HL-60/S4 treated with phorbol 12-myristate 13-acetate at 8.2 ng/mL for 4 days and 3 days (cell line): ENCODE measurements around the gene HSPG2.
"Not testable (repeated sequence)": the region's sequence is repeated elsewhere in the genome, so short reads cannot be mapped to it uniquely, and the experiment has no call there.

Experiments used
- in situ Hi-C: fragments of 300-500 bp; cut with MboI; formaldehyde crosslinking; loops from 2 replicates; pipeline ENCODE4 v1.15.0; 2022; ENCODE audit warnings: low sequenced_read_pairs

The HSPG2 gene

DNA sequence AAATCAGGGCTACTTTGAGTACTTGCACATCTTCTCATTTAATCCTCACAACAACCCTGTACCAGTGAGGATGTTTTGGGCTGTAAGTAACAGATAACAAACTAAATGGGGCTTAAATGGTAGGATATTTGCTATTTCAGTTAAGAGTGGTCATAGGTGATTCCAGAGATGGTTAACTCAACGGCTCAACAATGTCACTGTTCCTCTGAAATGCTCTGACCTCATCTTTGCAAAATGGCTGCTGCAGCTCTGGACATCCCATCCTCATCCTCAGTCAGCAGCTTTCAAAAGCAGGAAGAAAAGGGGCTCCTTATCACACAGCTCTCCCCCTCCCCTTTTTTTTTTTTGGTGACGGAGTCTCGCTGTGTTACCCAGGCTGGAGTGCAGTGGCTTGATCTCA lies 123.6 kb downstream of the HSPG2 start:
- in situ Hi-C loops: no loop called here

DNA sequence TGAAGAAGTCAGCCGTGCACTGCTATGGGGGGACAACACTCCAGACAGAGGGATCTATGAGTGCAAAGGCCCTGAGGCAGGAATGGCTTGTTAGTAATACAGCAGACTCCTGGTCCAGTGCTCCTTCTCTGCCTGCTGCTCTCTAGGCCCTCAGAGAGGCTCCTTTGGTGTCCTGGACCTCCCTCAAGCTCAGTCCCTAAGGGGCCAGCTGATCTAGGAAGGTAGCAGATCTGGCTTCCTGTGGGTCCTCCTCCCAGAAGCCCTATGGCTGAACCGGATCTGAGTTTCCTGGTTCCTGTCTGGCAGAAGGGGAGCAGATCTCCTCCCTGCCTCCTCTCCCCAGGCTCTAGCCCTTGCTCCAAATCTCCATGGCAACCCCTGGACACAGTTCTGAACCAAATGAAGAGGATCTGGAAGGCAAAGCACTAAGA lies 125.2 kb downstream of the HSPG2 start, which contains the start of gene LDLRAD2:
Gene LDLRAD2 (plus strand): TSS at position 391 of the 431 bp plus-strand sequence. CDS start 187 bp downstream, outside the sequence.
- in situ Hi-C loops: no loop called here

DNA sequence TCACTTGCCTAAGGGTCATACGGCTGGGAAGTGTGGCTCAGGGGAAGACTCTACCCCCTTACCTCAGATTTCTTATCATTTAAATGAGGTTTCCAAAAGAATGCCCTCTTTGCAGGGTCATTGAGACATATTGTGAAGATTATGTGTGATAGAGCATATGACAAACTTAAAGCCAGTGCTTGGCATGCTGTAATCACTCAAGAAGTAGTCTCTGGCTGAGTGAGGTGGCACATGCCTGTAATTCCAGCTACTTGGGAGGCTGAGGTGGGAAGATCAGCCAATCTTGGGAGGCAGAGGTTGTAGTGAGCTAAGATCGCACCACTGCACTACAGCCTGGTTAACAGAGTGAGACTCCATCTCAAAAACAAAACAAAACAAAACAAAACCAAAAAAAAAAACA lies 132.6 kb downstream of the HSPG2 start:
- in situ Hi-C loops: no loop called here

DNA sequence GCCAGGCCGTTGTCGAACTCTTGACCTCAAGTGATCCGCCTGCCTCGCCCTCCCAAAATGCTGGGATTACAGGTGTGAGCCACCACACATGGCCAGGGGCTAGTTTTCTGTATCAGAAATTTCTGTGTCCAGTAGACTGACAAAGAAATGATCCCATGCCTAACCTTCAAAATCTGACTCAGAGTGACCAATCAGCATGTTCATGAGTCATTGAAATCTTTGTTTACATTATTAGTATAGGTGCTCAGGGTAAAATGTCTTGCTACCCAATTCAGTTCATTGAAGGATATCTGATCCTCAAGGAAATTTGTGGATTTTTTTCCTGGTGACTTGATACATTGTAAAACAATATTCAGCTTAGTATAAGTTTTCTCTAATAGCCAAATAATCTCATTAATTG lies 136.0 kb downstream of the HSPG2 start:
- in situ Hi-C loops: no loop called here

DNA sequence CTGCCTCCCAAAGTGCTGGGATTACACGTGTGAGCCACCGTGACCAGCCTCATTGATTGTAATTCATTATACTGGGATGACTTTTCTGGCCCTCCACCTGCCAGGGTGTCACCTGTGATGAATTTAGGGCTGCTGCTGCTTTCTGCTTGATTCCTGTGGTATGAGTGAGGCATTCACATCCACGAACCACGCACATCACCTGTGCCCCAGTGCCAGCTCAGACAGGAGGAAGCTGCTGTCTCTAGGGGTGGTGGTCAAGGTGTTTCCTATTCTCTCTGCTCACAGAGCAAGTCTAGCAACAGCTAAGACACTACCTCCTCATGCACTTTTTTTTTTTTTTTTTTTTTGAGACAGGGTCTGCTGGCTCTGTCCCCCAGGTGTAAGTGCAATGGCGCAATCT lies 137.4 kb downstream of the HSPG2 start:
- in situ Hi-C loops: no loop called here

DNA sequence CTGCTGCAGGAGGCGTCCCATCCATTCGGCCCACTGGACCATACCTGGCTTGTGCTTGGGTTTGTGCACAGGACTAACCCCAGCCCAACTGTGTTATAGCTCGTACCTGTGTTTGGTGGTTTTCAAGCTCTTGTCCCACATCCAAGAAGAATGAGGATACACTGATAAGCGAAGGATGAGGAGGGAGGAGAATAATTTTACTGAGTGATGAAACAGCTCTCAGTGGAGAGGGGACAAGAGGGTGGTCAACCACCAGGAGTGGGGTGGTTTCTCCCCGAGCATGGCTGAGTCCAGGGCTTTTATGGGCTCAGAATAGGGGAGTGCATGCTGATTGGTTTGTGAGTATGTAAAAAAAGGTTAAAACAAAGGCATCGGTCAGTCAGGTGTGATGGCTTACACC lies 142.0 kb downstream of the HSPG2 start:
- in situ Hi-C loops: no loop called here

DNA sequence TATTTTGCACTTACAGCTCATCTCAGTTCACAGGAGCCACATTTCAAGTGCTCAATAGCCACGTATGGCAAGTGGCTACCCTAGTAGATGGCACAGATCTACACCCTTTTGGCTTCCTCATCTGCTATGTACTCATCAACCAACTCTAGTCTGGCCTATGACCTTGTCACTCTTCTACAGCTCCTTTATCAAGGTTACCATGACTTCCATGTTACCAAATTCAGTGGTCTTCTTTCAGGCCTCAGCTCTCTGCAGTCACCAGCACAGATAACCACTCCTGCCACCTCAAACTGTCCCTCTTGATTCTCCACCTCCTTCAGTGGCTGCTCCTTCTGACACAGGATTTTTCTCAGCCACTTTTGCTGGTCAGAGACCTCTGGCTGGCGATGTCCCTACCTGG lies 142.5 kb downstream of the HSPG2 start:
- in situ Hi-C loops: no loop called here

DNA sequence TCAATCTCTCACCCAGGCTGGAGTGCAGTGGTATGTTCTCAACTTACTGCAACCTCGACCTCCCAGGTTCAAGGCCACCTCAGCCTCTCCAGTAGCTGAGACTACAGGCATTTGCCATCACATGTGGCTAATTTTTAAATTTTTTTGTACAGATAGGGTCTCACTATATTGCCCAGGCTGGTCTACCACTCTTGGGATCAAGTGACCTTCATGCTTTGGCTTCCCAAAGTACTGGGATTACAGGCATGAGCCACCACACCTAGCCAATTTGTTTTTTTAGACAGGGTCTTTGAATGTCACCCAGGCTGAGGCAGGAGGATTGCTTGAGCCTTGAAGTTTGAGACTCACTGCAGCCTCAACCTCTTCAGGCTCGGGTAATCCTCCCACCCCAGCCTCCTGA lies 144.0 kb downstream of the HSPG2 start:
- in situ Hi-C loops: no loop called here

DNA sequence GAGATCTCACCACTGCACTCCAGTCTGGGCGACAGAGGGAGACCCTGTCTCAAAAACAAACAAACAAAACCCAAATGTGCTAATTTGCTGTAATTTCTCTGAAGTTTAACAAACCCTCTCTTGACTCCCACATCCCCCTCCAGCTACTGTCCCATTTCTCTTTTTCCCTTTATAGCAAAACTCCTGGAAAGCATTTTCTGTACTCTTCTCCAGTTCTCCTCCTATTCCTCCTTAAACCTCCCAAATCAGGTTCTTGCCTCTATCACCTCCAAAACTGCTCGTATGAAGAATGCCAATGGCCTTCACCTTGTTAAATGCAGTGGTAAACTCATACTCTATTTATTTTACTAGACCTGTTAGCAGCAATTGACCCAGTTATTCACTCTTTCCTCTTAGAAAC lies 150.5 kb downstream of the HSPG2 start:
- in situ Hi-C loops: no loop called here

DNA sequence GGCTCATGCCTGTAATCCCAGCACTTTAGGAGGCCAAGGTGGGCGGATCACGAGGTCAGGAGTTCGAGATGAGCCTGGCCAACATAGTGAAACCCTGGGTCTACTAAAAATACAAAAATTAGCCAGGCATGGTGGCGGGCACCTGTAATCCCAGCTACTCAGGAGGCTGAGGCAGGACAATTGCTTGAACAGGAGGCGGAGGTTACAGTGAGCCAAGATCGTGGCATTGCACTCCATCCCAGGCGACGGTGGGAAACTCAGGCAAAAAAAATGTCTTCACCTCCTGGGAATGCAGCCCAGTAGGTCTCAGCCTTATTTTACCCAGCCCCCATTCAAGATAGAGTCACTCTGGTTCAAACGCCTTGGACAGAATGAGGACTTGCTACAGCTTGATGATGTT lies 151.3 kb downstream of the HSPG2 start:
- in situ Hi-C loops: not testable (repeated sequence)

DNA sequence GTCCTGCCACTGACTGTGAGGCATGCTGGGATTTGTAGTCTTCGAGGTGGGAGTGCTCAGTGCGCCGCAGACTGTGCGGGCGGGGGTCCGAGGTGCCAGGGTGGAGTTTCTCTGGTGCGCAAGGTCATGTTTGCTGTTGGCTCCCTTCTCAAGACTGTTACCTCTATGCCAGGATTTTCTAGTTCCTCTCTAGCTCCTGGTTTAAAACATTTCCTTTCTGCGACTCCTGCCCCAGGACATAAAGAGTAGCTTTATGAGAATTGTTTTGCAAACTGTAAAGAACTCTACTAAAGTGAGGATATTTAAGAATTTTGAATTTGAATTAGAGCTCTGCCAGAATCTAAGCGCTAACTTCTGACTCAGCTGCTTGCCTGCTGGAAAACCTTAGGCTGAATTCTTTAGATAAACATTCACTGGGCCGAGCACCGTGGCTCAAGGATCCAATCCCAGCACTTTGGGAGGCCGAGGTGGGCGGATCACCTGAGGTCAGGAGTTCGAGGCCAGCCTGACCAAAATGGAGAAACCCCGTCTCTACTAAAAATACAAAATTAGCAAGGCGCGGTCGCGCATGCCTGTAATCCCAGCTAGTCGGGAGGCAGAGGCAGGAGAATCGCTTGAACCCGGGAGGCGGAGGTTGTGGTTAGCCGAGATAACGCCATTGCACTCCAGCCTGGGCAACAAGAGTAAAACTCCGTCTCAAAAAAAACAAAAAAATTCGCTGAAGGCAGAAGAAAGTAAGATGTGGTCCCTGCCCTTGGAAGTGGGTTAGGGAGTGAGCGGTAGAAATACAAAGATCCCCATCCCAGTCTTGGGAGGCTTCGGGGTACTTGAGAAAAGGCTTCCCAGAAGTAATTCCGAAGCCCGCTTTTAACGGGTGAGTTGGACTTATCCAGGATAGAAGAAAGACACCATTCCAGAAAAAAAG lies 153.2 kb downstream of the HSPG2 start:
- in situ Hi-C loops: no loop called here

DNA sequence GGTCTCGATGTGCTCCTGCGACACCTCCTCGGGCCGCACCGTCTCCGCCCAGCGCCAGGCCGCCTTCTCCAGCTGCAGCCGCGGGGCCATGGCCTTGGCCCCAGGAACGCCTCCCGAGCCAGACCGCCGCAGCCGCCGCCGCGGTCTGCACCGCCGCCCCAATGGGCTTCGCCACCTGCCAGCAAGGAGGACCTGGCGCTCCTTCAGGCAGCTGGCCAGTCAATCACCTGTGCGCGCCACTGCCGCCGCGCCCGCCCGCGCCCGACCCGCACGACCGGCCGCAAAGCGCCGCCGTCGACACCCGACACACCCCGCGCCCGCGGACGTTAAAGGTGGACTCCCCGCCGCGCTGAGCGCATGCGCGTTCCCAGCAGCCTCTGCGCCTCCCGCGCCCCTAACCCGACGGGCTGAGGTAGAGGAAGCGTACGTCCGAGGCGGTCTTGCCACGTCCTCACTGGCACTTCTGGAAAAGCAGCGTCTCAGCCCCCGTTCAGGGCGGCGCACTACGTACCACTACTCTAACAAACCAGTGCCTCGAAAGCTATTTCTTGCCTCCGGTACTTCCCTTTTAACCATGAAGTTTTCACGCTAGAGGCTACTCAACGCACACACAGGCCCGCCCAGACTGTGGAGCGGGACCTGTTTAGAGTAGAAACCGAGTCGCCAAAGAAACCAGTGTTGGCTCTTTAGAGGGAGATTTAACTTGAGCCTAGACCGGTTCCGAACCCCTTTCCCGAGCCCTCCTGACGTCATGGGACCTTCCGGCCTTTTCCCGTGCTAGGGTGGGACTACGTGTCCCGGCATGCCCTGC lies 154.0 kb downstream of the HSPG2 start, which contains the start of gene USP48:
Gene USP48 (minus strand): TSS at position 282 of the 811 bp plus-strand sequence. CDS start 192 bp downstream, at position 90.
- in situ Hi-C loops: no loop called here

DNA sequence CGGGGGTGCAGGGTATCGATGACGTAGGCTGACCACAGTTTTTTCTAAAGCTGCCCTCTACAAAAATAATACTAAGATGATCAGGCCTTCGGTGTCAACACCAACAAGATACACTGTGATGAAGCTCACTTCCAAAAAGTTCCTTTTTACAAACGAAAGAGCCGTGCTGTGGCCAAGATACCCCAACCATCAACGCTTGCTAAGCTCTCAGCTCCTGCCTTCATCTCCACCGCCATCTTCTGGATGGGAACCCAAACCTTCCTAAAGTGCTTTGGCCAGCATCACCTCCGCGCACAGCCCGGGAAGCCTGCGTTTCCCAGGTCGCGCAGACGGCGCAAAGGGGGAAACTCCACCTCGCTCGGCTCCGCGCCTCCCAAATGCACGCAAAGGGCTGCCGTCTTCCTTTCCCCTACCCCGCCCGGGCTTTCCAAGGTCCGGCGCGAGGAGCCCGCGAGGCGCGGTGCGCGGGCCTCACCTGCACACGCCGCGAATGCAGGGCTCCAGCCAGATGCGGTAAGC lies 154.7 kb downstream of the HSPG2 start:
- in situ Hi-C loops: no loop called here

DNA sequence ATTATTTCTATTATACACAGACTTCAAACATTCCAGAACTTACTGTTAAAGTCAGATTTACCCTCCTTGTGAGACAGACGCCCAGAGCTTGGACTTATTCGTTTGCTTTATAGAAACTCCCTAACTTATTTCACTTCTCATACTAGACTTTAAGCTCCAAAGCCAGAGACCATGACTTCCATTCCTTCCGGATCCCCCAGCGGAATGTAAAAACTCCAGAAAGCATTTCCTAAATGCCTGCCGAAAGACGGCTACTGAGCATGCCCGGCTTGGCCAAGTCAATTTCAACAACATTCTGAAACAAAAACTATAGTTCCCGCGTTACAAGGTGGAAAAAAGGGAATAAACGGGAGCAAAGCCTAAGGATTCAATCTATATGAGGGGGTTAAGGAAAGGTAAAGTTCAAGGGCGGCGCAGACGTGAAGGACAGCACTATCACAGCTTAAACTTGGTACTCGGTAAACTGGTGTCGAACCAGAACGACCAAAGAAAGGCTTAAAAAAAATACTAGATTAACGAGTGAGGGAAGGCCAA lies 155.2 kb downstream of the HSPG2 start:
- in situ Hi-C loops: no loop called here

DNA sequence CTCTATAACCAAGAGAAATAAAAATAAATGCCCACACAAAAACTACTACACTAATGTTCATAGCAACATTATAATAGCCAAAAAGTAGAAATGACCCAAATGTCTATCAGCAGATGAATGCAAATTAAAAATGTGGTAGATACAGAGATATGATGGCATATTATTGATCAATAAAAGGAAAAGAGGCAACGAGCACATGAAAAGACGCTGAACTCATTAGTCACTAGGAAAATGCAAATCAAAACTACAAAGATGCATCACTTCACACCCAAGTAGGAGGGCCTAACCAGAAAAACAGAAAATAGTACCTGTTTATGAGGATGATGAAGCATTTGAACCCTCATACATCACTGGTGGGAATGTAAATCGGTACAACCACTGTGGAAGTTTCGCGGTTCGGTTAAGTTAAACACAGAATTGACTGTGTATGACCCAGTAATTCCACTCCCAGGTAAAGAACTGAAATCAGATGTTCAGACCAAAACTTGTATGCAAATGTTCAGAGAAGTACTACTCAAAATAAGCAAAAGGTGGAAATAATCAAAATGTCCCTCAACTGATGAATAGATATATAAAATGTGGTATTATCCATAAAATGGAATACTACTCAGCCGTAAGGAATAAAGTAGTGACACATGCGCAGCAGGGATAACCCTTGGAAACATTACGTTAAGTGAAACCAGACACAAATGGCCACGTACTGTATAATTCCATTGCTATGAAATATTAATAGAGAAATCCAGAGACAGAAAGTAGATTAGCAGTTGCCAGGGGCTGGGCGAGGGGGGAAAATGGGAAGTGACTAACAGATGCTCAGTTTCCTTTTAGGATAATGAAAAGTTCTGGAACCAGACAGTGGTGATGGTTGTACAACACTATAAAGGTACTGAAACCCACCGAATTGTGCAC lies 157.2 kb downstream of the HSPG2 start:
- in situ Hi-C loops: no loop called here

DNA sequence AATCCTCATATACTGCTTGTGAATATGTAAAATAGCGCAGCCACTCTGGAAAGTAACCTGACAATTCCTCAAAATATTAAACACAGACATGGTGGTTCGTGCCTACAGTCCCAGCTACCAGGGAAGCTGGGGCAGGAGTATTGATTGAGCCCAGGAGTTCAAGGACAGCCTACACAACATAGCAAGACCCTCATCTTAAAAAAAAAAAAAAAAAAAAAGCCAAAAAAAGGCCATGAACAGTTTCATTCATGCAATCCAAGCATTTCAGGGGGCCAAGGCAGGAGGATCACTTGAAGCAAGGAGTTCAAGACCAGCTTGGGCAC lies 158.7 kb downstream of the HSPG2 start:
- in situ Hi-C loops: no loop called here

DNA sequence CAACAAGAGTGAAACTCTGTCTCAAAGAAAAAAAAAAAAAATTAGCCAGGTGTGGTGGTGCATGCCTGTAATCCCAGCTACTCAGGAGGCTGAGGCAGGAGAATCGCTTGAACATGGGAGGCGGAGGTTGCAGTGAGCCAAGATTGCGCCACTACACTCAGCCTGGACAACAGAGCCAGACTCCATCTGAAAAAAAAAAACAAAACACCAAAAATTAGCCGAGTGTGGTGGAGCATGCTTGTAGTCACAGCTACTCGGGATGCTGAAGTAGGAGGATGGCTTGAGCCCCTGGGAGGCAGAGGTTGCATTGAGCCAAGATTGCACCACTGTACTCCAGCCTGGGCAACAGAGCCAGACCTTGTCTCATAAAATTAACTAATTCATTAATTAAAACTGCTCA lies 160.2 kb downstream of the HSPG2 start:
- in situ Hi-C loops: not testable (repeated sequence)

DNA sequence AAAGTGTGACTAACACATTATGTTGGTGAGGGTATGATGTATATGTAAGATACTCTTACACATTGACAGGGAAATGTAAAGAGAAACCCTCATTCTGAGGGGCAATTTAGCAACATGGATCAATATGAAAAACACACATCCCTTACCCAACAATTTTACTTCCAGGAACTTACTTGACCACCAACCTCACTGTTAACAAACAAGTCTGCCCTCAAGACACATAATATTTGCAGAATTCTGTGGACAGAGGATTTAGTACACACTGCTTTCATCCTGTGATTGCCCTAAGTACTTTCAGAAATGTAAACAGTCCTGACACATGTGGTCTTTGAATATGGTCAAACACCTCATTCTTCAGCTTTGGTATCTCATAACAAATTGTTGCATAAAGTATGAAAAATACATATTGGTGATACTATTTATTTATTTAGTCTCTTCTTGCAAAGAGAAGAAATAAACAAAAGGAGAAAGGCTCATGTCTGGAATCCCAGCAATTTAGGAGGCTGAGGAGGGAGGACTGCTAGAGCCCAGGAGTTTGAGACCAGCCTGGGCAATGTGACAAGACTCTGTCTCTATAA lies 161.0 kb downstream of the HSPG2 start:
- in situ Hi-C loops: no loop called here

DNA sequence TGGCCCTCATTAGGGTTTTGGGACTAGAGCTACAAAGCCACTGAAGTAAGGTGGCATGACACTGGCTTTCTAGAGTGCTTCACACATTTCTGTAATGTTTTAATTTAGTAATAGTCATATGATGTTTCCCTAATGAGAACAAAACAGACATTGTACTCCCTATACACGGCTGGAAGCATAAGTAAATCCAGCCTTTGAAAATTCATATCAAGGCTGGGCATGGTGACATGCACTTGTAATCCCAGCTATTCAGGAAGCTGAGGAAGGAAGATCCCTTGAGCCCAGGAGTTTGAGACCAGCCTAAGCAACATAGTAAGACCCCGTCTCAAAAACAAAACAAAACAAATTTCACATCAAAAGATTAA lies 161.6 kb downstream of the HSPG2 start:
- in situ Hi-C loops: no loop called here
